KMS-11 (cell line): ENCODE results near the gene MRFAP1.

Source experiments
- H2AFZ ChIP-seq: fragments of 200-600 bp; sonication (generic); 2 replicates; pipeline ENCODE4 v1.6.1; 2016; ENCODE audit warnings: antibody characterized with exemption, mixed run types, low read depth
- H3K27ac ChIP-seq: fragments of 200-600 bp; sonication (generic); 2 replicates; pipeline ENCODE4 v1.6.1; 2016; ENCODE audit warnings: mild to moderate bottlenecking, mixed run types
- H3K27me3 ChIP-seq: fragments of 200-600 bp; sonication (generic); 2 replicates; pipeline ENCODE4 v1.6.1; 2017; ENCODE audit warnings: mild to moderate bottlenecking, low read depth, mixed run types, moderate library complexity; ENCODE audit not compliant: insufficient read depth
- H3K36me3 ChIP-seq: fragments of 200-600 bp; sonication (generic); 2 replicates; pipeline ENCODE4 v1.6.1; 2017; ENCODE audit warnings: mild to moderate bottlenecking, mixed run types; ENCODE audit not compliant: insufficient read depth
- H3K4me1 ChIP-seq: fragments of 200-600 bp; sonication (generic); 2 replicates; pipeline ENCODE4 v1.6.1; 2016; ENCODE audit warnings: mild to moderate bottlenecking, low read depth, mixed run types; ENCODE audit not compliant: poor library complexity, severe bottlenecking
- H3K4me2 ChIP-seq: fragments of 200-600 bp; sonication (generic); 2 replicates; pipeline ENCODE4 v1.7.0; 2016; ENCODE audit warnings: mild to moderate bottlenecking, mixed run types
- H3K4me3 ChIP-seq: fragments of 200-600 bp; sonication (generic); IDR thresholded peaks from 2 replicates; pipeline ENCODE4 v1.6.1; 2017; ENCODE audit warnings: low read depth, low read length, mixed read lengths; ENCODE audit not compliant: insufficient read depth
- H3K79me2 ChIP-seq: fragments of 200-600 bp; sonication (generic); 2 replicates; pipeline ENCODE4 v1.6.1; 2016; ENCODE audit warnings: low read depth, mixed run types; ENCODE audit not compliant: insufficient read depth
- H3K9ac ChIP-seq: fragments of 200-600 bp; sonication (generic); 2 replicates; pipeline ENCODE4 v1.6.1; 2016; ENCODE audit warnings: mild to moderate bottlenecking, mixed run types
- H4K20me1 ChIP-seq: fragments of 200-600 bp; sonication (generic); 2 replicates; pipeline ENCODE4 v1.6.1; 2016; ENCODE audit warnings: mild to moderate bottlenecking, mixed run types; ENCODE audit not compliant: insufficient read depth
- CTCF ChIP-seq: fragments of 200-600 bp; sonication (generic); conservative IDR thresholded peaks from 2 replicates; pipeline ENCODE4 v1.6.1; 2017; ENCODE audit warnings: low read depth, mild to moderate bottlenecking, antibody characterized with exemption, low read length, moderate library complexity, mixed read lengths

Gene MRFAP1

GRCh38 chr4:6607368-6608055 is 33.0 kb upstream of the MRFAP1 start:
- Histone ChIP-seq H2AFZ (no peak overlapping the region), H3K4me3 (no peak overlapping the region), H3K4me1 (no peaks in the 10 kb centered on the region), H3K4me2 (no peak overlapping the region), H3K27me3 (no peaks in the 10 kb centered on the region), H3K79me2 (no peaks in the 10 kb centered on the region), H3K36me3 (no peaks in the 10 kb centered on the region), H3K27ac (no peak overlapping the region), H3K9ac (no peak overlapping the region), H4K20me1 (no peaks in the 10 kb centered on the region)
- no peak for TF ChIP-seq CTCF

- Histone ChIP-seq H3K36me3 (no peaks in the 10 kb centered on the region), H3K9ac (no peak overlapping the region), H3K4me3 (no peak overlapping the region), H3K4me1 (no peaks in the 10 kb centered on the region), H3K27me3 (no peaks in the 10 kb centered on the region), H3K27ac (no peak overlapping the region), H3K79me2 (no peaks in the 10 kb centered on the region), H2AFZ (no peak overlapping the region), H4K20me1 (no peaks in the 10 kb centered on the region), H3K4me2 (no peak overlapping the region)
- no peak for TF ChIP-seq CTCF
Observed at GRCh38 chr4:6608758-6609414, 31.6 kb upstream of the MRFAP1 start.

GRCh38 chr4:6609415-6610079 is 30.9 kb upstream of the MRFAP1 start:
- Histone ChIP-seq H3K27ac (no peak overlapping the region), H3K36me3 (no peaks in the 10 kb centered on the region), H3K4me3 (no peak overlapping the region), H3K79me2 (no peaks in the 10 kb centered on the region), H3K27me3 (no peaks in the 10 kb centered on the region), H4K20me1 (no peaks in the 10 kb centered on the region), H2AFZ (no peak overlapping the region), H3K4me2 (no peak overlapping the region), H3K4me1 (no peaks in the 10 kb centered on the region), H3K9ac (no peak overlapping the region)
- TF ChIP-seq CTCF: no peak

GRCh38 chr4:6610856-6611430 is 29.5 kb upstream of the MRFAP1 start:
- Histone ChIP-seq H3K36me3 (no peaks in the 10 kb centered on the region), H3K9ac (no peak overlapping the region), H3K27me3 (no peaks in the 10 kb centered on the region), H4K20me1 (no peaks in the 10 kb centered on the region), H3K4me3 (no peak overlapping the region), H3K27ac (no peak overlapping the region), H3K4me1 (no peaks in the 10 kb centered on the region), H3K4me2 (no peak overlapping the region), H3K79me2 (no peaks in the 10 kb centered on the region), H2AFZ (no peak overlapping the region)
- TF ChIP-seq CTCF: no peak
